Omental fat pad (tissue), 4 donors: ENCODE data around the gene SLC30A1. TPM values are rescaled to one million over a fixed set of nuclear protein-coding genes. Genes with fewer than 3 reads are reported as not detected.
A peak's percentile ranks its signal among the peaks of the same experiment; 100 is the strongest.

Experiments used
- ATAC-seq: fragments of 150-250 bp; one replicate; pipeline ENCODE4 v1.9.1; 2016; ENCODE audit warnings: mild to moderate bottlenecking, moderate library complexity; ENCODE audit not compliant: low FRiP score
- DNase-seq: peaks from one replicate; pipeline ENCODE4 v3.0.0-alpha.2; 2019; ENCODE audit warnings: low spot score
- CTCF ChIP-seq, 3 donors: fragments of 450-650 bp; IDR thresholded peaks; one replicate each; pipeline ENCODE4 v1.5.1; 2016 to 2017; ENCODE audit warnings: antibody characterized with exemption in 3 of 3, mild to moderate bottlenecking in 3 of 3, moderate library complexity in 2 of 3
- total RNA-seq, 4 donors: library from RNA; depleted of rRNA; stranded (reverse); fragments of >200 nt; gene quantifications; one replicate each; pipeline ENCODE4 v1.1.0, GENCODE V29; 2016

Gene SLC30A1
- total RNA-seq, 4 donors from 2014 or later: 21.0 to 66.7 (median 37.1) TPM

GRCh38 chr1:211557894-211558625 lies 20.9 kb downstream of the SLC30A1 start:
- no peak for DNase-seq
- TF ChIP-seq CTCF (IDR thresholded peaks at IDR 0.05): no peak
- no peak for ATAC-seq

GRCh38 chr1:211553549-211553948 lies 25.4 kb downstream of the SLC30A1 start:
- TF ChIP-seq CTCF (IDR thresholded peaks at IDR 0.05): no peak
- no peak for ATAC-seq
- no peak for DNase-seq

- TF ChIP-seq CTCF (IDR thresholded peaks at IDR 0.05): no peak
- DNase-seq (no peak), ATAC-seq (peak; percentile 84)
These were observed 27.1 kb downstream of the SLC30A1 start for GRCh38 chr1:211551638-211552460.

GRCh38 chr1:211549092-211549711 lies 29.8 kb downstream of the SLC30A1 start:
- DNase-seq (no peak), ATAC-seq (no peak)
- no peak for TF ChIP-seq CTCF (IDR thresholded peaks at IDR 0.05)

GRCh38 chr1:211548321-211549091 lies 30.5 kb downstream of the SLC30A1 start:
- TF ChIP-seq CTCF (IDR thresholded peaks at IDR 0.05): no peak
- peak; percentile 72 for ATAC-seq
- no peak for DNase-seq

- DNase-seq (no peak), ATAC-seq (no peak)
- no peak for TF ChIP-seq CTCF (IDR thresholded peaks at IDR 0.05)
These were observed 31.3 kb downstream of the SLC30A1 start for GRCh38 chr1:211547710-211548109.
